Activated naive CD8-positive, alpha-beta T cell treated with anti-CD3 and anti-CD28 coated beads, Interleukin-2, amount 10 ng/mL, durations not matched to agents 7 days and 5 days (primary cell): ENCODE data around the gene HS3ST5. TPM values are rescaled to one million over a fixed set of nuclear protein-coding genes. Genes with fewer than 3 reads are reported as not detected.

Source experiments
- ATAC-seq: fragments of 150-1000 bp; cut with Tn5 transposase; one replicate; pipeline ENCODE4 v1.10.0; 2021; ENCODE audit warnings: low read depth, moderate library complexity
- POLR2A ChIA-PET: fragments of 350-600 bp; sonication (Branson Sonifier 250); formaldehyde crosslinking; loops from one replicate; lab custom pipeline; 2021; ENCODE audit warnings: antibody characterized with exemption; lab: Charles Lee
- DNase-seq: peaks from one replicate; pipeline ENCODE4 v3.0.0; 2021
- H3K27ac Mint-ChIP-seq: one replicate; pipeline ENCODE4 v1.8.0; 2022; ENCODE audit warnings: mild to moderate bottlenecking, mixed read lengths
- H3K27me3 Mint-ChIP-seq: one replicate; pipeline ENCODE4 v1.8.0; 2022; ENCODE audit warnings: mild to moderate bottlenecking, moderate library complexity, mixed read lengths
- H3K36me3 Mint-ChIP-seq: one replicate; pipeline ENCODE4 v1.8.0; 2021; ENCODE audit warnings: mild to moderate bottlenecking, mixed read lengths
- H3K4me1 Mint-ChIP-seq: one replicate; pipeline ENCODE4 v1.8.0; 2021; ENCODE audit warnings: mixed read lengths
- H3K4me3 Mint-ChIP-seq: one replicate; pipeline ENCODE4 v1.8.0; 2022; ENCODE audit warnings: mild to moderate bottlenecking, moderate library complexity, mixed read lengths
- H3K9me3 Mint-ChIP-seq: one replicate; pipeline ENCODE4 v1.8.0; 2021; ENCODE audit warnings: mixed read lengths
- total RNA-seq, 2 experiments: library from RNA; stranded (reverse); gene quantifications; one replicate each; pipeline ENCODE4 v1.2.3, GENCODE V29; 2021

HS3ST5 gene
- total RNA-seq, 2 experiments from 2014 or later, result not detected

- no peak for ATAC-seq
- DNase-seq, result no peak
- Mint-ChIP-seq H3K36me3 (no peaks in the 10 kb centered on the region), H3K27ac (no peak overlapping the region), H3K4me1 (no peaks in the 10 kb centered on the region), H3K27me3 (peaks cover 2% of the 10 kb centered on the region), H3K9me3 (no peaks in the 10 kb centered on the region), H3K4me3 (no peak overlapping the region)
- POLR2A ChIA-PET, result no interaction called here
Measured at GRCh38 chr6:114355300-114355699, 12.5 kb upstream of the HS3ST5 start.

- ATAC-seq, result no peak
- H3K9me3 Mint-ChIP-seq, result no peaks in the 10 kb centered on the region
- POLR2A ChIA-PET, result no interaction called here
- no peaks in the 10 kb centered on the region for H3K36me3 Mint-ChIP-seq
- no peak overlapping the region for H3K4me3 Mint-ChIP-seq
- H3K4me1 Mint-ChIP-seq, result no peaks in the 10 kb centered on the region
- peaks cover 2% of the 10 kb centered on the region for H3K27me3 Mint-ChIP-seq
- DNase-seq, result no peak
- H3K27ac Mint-ChIP-seq, result no peak overlapping the region
Measured at GRCh38 chr6:114354482-114354881, 11.7 kb upstream of the HS3ST5 start.

- Mint-ChIP-seq H3K4me3 (no peak overlapping the region), H3K4me1 (peaks cover 5% of the 10 kb centered on the region), H3K27ac (no peak overlapping the region), H3K27me3 (peaks cover 26% of the 10 kb centered on the region), H3K9me3 (no peaks in the 10 kb centered on the region), H3K36me3 (peaks cover 1% of the 10 kb centered on the region)
- POLR2A ChIA-PET, result no interaction called here
- DNase-seq (no peak), ATAC-seq (no peak)
Measured at GRCh38 chr6:114346451-114346850, 3.6 kb upstream of the HS3ST5 start.

- ATAC-seq, result no peak
- H3K27ac Mint-ChIP-seq, result no peak overlapping the region
- H3K4me1 Mint-ChIP-seq, result peaks cover 6% of the 10 kb centered on the region
Measured at GRCh38 chr6:114344971-114345275, 2.1 kb upstream of the HS3ST5 start.

GRCh38 chr6:114344246-114344970 is 1.6 kb upstream of the HS3ST5 start:
- Mint-ChIP-seq H3K27me3 (peaks cover 37% of the 10 kb centered on the region), H3K36me3 (peaks cover 1% of the 10 kb centered on the region), H3K9me3 (no peaks in the 10 kb centered on the region), H3K4me3 (no peak overlapping the region), H3K4me1 (peaks cover 6% of the 10 kb centered on the region), H3K27ac (no peak overlapping the region)
- ATAC-seq, result no peak
- POLR2A ChIA-PET, result no interaction called here
- no peak for DNase-seq

More at GRCh38 chr6:114344971-114345275, 2.1 kb upstream of the HS3ST5 start:
- H3K36me3 Mint-ChIP-seq, result peaks cover 1% of the 10 kb centered on the region
- H3K4me3 Mint-ChIP-seq, result no peak overlapping the region
- peaks cover 33% of the 10 kb centered on the region for H3K27me3 Mint-ChIP-seq
- no peaks in the 10 kb centered on the region for H3K9me3 Mint-ChIP-seq
- POLR2A ChIA-PET, result no interaction called here
- DNase-seq, result no peak

GRCh38 chr6:114343782-114344144 is 940 bp upstream of the HS3ST5 start:
- H3K4me3 Mint-ChIP-seq, result peak overlapping the region; percentile 38
- POLR2A ChIA-PET, result no interaction called here
- ATAC-seq (no peak), DNase-seq (no peak)
- H3K4me1 Mint-ChIP-seq, result peaks cover 6% of the 10 kb centered on the region
- no peak overlapping the region for H3K27ac Mint-ChIP-seq
- H3K27me3 Mint-ChIP-seq, result peaks cover 38% of the 10 kb centered on the region
- H3K36me3 Mint-ChIP-seq, result peaks cover 1% of the 10 kb centered on the region
- no peaks in the 10 kb centered on the region for H3K9me3 Mint-ChIP-seq

GRCh38 chr6:114342086-114342825 is 567 bp downstream of the HS3ST5 start:
- DNase-seq (peak; percentile 36), ATAC-seq (peak; percentile 36)
- peak overlapping the region; percentile 22 for H3K4me3 Mint-ChIP-seq

GRCh38 chr6:114339706-114340105 is 3.1 kb downstream of the HS3ST5 start:
- Mint-ChIP-seq H3K27ac (no peak overlapping the region), H3K4me1 (peaks cover 6% of the 10 kb centered on the region), H3K4me3 (no peak overlapping the region), H3K36me3 (peaks cover 1% of the 10 kb centered on the region), H3K27me3 (peaks cover 34% of the 10 kb centered on the region), H3K9me3 (no peaks in the 10 kb centered on the region)
- no peak for ATAC-seq
- POLR2A ChIA-PET, result no interaction called here
- no peak for DNase-seq

More at GRCh38 chr6:114342086-114342825, 567 bp downstream of the HS3ST5 start:
- POLR2A ChIA-PET, result no interaction called here
- Mint-ChIP-seq H3K36me3 (peaks cover 1% of the 10 kb centered on the region), H3K4me1 (peaks cover 6% of the 10 kb centered on the region), H3K27me3 (peaks cover 38% of the 10 kb centered on the region), H3K9me3 (no peaks in the 10 kb centered on the region), H3K27ac (no peak overlapping the region)

- DNase-seq (no peak), ATAC-seq (no peak)
- POLR2A ChIA-PET, result no interaction called here
- Mint-ChIP-seq H3K36me3 (no peaks in the 10 kb centered on the region), H3K27me3 (no peaks in the 10 kb centered on the region), H3K4me1 (no peaks in the 10 kb centered on the region), H3K27ac (no peak overlapping the region), H3K9me3 (no peaks in the 10 kb centered on the region), H3K4me3 (no peak overlapping the region)
Measured at GRCh38 chr6:114334237-114334636, 8.6 kb downstream of the HS3ST5 start.

- no peak for DNase-seq
- POLR2A ChIA-PET, result no interaction called here
- Mint-ChIP-seq H3K27me3 (no peaks in the 10 kb centered on the region), H3K4me1 (no peaks in the 10 kb centered on the region), H3K9me3 (no peaks in the 10 kb centered on the region), H3K27ac (no peak overlapping the region), H3K36me3 (no peaks in the 10 kb centered on the region), H3K4me3 (no peak overlapping the region)
- no peak for ATAC-seq
Measured at GRCh38 chr6:114327074-114327473, 15.7 kb downstream of the HS3ST5 start.

GRCh38 chr6:114323784-114324183 is 19.0 kb downstream of the HS3ST5 start:
- DNase-seq (no peak), ATAC-seq (no peak)
- Mint-ChIP-seq H3K27ac (no peak overlapping the region), H3K9me3 (no peaks in the 10 kb centered on the region), H3K4me3 (no peak overlapping the region), H3K27me3 (no peaks in the 10 kb centered on the region), H3K4me1 (no peaks in the 10 kb centered on the region), H3K36me3 (no peaks in the 10 kb centered on the region)
- POLR2A ChIA-PET, result no interaction called here

- ATAC-seq (no peak), DNase-seq (no peak)
- Mint-ChIP-seq H3K9me3 (no peaks in the 10 kb centered on the region), H3K36me3 (no peaks in the 10 kb centered on the region), H3K4me3 (no peak overlapping the region), H3K4me1 (no peaks in the 10 kb centered on the region), H3K27me3 (no peaks in the 10 kb centered on the region), H3K27ac (no peak overlapping the region)
- POLR2A ChIA-PET, result no interaction called here
Measured at GRCh38 chr6:114319749-114320148, 23.1 kb downstream of the HS3ST5 start.

GRCh38 chr6:114315831-114316595 is 26.8 kb downstream of the HS3ST5 start:
- no peaks in the 10 kb centered on the region for H3K9me3 Mint-ChIP-seq
- H3K27ac Mint-ChIP-seq, result no peak overlapping the region
- no peaks in the 10 kb centered on the region for H3K27me3 Mint-ChIP-seq
- H3K4me3 Mint-ChIP-seq, result no peak overlapping the region
- DNase-seq (no peak), ATAC-seq (no peak)
- H3K36me3 Mint-ChIP-seq, result no peaks in the 10 kb centered on the region
- POLR2A ChIA-PET, result no interaction called here
- H3K4me1 Mint-ChIP-seq, result no peaks in the 10 kb centered on the region
